WI38 (cell line): ENCODE results near the gene LRP8.

ENCODE experiments used
- H3K4me3 ChIP-seq: 2 replicates; pipeline ENCODE4 v1.5.1; 2011; ENCODE audit warnings: low read depth, mild to moderate bottlenecking, control low read depth, low read length
- TF ChIP-seq, protein P1 (sequence below): IDR thresholded peaks from 2 replicates; pipeline ENCODE4 v1.5.1; 2012; ENCODE audit warnings: low read depth, mild to moderate bottlenecking, control low read depth, low read length

LRP8 gene

GRCh38 chr1:53328009-53328461 lies at the start of gene LRP8:
Gene LRP8, minus strand, starts transcription at chr1:53328070. Its CDS starts 158 bp downstream, at chr1:53327912.
- TF ChIP-seq, protein P1, sequence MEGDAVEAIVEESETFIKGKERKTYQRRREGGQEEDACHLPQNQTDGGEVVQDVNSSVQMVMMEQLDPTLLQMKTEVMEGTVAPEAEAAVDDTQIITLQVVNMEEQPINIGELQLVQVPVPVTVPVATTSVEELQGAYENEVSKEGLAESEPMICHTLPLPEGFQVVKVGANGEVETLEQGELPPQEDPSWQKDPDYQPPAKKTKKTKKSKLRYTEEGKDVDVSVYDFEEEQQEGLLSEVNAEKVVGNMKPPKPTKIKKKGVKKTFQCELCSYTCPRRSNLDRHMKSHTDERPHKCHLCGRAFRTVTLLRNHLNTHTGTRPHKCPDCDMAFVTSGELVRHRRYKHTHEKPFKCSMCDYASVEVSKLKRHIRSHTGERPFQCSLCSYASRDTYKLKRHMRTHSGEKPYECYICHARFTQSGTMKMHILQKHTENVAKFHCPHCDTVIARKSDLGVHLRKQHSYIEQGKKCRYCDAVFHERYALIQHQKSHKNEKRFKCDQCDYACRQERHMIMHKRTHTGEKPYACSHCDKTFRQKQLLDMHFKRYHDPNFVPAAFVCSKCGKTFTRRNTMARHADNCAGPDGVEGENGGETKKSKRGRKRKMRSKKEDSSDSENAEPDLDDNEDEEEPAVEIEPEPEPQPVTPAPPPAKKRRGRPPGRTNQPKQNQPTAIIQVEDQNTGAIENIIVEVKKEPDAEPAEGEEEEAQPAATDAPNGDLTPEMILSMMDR, result no peak

DNA sequence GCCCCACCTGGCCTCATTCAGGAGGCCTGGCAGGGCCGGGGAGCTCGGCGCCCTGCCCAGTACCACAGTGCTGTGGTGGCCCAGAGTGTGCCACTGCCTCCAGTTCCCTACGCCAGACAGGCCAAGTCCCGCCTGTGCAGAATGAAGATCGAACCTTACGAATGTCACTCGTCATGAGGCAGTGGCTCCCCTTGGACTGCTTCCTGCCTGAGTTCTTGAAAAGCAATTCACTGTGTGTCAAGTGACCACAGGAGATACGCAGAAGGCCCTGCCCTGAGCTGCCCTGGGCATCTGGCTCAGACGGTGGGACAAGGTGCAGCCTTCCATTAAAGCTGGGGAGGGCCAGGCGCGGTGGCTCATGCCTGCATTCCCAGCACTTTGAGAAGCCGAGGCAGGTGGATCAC lies 49.6 kb upstream of the LRP8 start:
- no peak overlapping the region for H3K4me3 ChIP-seq
- TF ChIP-seq, protein P1, result no peak

More at GRCh38 chr1:53328009-53328461, at the start of gene LRP8:
- H3K4me3 ChIP-seq, result peak within 1 kb of the TSS; percentile 76

GRCh38 chr1:53376742-53377437 lies 49.0 kb upstream of the LRP8 start:
- TF ChIP-seq, protein P1, result no peak
- H3K4me3 ChIP-seq, result no peak overlapping the region

GRCh38 chr1:53376041-53376461 lies 48.2 kb upstream of the LRP8 start:
- H3K4me3 ChIP-seq, result no peak overlapping the region
- TF ChIP-seq, protein P1, result no peak

- H3K4me3 ChIP-seq, result no peak overlapping the region
- TF ChIP-seq, protein P1, result no peak
Measured at GRCh38 chr1:53375440-53375839, 47.6 kb upstream of the LRP8 start.

DNA sequence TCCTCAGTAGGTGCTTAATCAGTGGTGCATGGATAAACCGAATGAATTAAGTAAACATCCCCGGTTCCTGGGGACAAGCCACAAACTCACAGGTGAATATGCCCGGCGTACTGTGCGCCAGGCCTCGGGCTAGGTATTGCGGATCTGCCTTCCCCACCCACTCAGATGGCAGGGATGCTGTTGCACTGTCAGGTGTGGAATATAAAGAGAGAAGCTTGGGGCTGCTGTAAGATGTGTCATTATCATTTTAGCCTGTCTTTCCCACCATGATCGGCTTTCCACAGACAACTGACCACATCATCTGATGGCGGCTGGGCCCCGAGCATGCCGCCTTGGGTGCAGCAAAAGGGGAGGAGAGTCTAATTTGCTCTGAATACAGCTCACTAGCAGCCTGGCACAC lies 45.4 kb upstream of the LRP8 start:
- TF ChIP-seq, protein P1, result no peak

GRCh38 chr1:53372501-53372951 lies 44.7 kb upstream of the LRP8 start:
- TF ChIP-seq, protein P1, result no peak
- no peak overlapping the region for H3K4me3 ChIP-seq

More for the DNA sequence above, 45.4 kb upstream of the LRP8 start:
- H3K4me3 ChIP-seq, result no peak overlapping the region
